NK-92 (cell line): ENCODE measurements around the gene PPP6R1.

Experiments
- DNase-seq: peaks from one replicate; lab custom pipeline; 2025; ENCODE audit not compliant: unreplicated experiment; lab: John Stamatoyannopoulos, UW

PPP6R1 gene

DNA sequence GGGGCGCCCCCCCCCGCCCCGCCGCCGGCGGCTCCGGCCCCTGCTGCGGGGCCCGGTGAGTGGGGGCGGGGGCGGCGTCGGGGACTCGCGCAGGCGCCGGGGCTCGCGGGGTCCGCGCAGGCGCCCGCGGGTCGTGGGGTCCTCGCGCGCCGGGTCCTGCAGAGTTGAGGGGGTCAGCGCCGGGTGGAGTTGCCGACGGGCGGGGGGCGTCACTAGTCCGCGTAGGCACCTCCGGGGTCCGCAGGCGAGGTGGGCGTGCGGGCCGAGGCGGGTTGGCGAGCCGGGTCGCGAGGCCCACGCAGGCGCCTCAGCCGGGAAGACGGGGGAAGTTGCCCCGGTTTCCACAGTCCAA, 365 bp downstream of the PPP6R1 start:
- DNase-seq = no peak

DNA sequence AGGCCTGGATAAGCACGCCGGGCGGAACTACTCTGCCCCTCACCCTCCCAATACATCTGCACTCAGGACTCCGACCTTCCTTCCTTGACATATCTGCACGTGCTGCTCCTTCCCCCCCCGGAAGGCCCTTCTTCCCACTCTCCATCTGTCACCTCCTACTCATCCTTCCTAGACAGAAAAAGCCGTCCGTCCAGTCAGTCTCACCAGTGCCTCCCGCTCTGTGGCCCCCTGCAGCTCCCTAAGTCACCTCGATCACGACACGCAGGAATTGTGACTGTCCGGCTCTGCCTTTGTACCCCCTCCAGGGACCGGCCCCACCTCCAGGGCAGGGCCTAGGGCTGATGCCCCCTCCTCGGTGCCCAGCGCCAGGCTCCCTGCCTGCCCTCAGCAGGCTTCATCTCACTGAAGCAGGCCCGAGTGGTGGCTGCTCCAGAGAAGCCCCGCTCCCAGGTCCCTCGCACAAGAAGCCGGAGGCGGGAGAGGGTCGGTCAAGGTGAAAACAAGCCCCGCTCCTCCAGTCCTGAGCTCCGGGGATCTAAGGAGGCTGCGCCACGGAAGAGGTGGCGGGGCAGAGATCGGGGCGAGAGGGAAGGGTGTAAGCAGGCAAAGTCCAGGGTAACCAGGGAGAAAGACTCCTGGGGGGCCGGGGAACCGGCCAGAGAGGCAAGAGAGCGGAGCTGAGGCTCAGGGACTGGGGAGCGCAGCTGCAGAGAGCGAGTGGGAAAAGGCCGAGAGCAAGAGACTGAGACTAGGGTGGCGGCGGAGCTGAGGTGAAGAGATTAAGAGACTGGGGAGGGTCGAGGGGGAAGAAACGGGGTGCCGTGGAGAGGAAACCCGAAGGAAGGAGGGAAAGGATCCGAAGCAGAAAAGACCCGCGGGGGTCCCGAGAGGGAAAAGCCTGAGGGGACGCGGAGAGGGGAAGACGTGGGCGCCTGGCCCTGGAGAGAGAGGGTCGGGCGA, 1.1 kb downstream of the PPP6R1 start:
- no peak for DNase-seq

DNA sequence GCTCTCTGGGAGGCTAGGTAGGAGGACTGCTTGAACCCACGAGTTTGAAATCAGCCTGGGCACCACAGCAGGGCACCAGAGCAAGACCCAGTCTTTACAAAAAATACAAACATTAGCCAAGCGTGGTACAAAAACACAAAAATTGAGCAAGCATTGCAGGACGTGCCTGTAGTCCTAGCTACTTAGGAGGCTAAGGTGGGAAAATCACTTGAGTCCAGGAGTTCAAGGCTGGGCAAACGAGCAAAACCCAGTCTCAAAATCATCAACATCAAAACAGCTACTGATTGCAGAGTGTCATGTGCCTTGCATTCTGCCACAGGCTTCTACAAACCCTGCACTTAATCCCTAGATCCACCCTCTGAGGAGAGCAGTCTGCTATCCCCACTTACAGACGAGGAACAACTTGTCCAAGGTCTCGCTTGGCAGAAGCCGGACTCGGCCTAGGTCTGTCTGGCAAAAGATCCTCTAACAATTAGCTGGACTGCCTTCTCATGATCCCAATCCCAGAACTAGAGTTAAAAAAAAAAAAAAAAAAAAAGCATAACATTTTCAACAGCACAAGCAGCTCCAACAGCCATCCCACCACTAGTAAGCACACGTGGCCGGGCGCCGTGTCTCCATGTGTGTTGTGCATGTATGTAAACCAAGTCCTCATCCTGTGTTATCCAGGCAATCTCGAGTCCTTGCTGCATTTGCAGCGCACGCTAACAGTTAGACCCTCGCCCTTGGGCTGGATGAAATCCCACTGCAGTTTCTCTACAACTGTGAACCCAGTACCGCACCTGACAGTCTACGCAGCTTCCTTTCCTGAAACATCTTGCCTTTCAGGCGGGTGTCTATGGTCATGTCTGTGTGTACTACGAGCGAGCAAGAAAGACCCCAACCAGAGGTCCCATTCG, 2.0 kb downstream of the PPP6R1 start:
- no peak for DNase-seq

DNA sequence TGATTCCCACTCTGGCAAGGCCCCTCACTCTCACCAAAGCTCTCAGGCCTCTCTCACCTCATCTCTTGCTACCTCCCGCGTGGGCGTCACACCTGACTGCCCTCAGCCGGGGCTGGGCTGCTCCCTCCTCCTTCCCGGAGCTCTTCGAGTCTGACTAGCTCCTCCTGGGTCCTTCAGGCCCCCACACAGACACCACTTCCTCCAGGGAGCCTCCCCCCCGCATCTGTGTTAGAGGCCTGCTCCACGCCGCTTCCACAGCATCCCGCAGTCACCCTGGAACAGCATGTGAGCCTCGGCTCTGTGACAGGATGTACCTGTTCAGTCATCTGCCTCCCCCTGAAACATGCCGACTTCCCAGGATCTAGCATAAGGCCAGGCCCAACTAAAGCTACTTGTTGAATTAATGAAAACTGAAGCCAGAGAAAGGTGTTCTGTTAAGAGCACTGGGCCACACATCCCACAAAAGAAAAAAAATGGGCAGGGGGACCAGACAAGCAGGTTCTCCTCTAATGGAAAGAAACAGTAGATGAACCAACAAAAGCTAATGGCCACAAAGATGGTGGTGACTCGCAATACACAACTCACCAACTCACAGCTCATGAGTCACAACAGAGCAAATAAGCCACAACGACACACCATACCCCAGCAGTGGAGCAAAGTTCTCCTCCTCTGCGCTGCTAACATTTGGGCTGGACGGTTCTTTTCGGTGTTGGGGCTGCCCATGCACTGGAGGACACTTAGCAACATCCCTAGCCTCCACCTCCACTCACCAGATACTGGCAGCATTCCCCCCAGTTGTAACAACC, 3.0 kb downstream of the PPP6R1 start:
- DNase-seq = no peak

DNA sequence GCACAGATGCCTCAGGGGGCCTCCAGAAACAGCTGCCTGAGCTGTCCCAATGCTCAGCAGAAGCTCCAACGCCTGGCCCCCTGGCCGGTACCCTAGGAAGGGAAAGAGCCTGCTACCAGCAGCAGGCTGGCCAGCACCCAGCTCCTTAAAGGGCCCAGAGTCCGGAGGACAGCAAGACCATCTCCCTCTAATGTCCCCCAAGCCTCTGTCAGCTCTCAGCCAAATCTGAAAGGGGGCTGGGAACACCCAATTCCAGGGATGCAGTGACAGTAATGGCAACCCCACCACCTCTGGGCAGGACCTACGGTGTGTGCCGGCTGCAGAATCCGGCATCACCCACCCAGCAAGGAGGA, 4.2 kb downstream of the PPP6R1 start:
- DNase-seq = no peak

DNA sequence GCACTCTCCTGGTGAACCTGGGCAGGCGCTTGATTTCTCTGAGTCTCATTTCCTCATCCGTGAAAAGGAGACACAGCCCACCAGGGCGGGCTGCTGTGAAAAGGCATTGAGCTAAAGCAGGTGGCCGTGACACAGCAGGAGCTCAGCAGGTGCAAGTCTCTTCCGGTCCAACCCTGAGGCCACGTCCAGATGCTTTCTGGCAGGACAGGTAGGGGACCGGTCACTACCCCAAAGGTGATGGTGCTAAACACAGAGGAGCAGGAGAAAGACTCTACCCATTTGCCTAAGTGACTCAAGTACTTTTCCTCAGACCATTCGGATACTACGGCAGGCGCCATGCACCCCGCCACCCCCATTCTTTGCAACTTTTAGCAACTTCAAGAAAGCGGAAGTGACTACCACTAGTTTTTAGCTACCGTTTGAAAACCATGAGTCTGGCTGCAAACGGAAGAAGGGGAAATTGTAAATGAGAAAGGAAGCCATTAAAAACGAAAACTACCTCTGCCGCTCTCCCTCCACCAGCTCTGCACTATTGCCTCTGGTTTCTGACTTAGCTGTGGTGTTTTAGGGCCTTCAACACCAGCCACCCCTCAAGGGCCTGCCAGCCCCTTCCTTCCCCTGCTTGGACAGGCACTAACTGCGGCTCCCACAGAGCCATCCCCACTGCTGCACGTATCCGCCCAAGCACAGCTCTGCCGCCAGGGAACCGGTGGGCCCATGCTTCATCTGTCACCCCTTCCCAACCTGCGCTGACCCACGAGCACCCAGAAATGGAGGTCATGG, 4.8 kb downstream of the PPP6R1 start:
- no peak for DNase-seq

DNA sequence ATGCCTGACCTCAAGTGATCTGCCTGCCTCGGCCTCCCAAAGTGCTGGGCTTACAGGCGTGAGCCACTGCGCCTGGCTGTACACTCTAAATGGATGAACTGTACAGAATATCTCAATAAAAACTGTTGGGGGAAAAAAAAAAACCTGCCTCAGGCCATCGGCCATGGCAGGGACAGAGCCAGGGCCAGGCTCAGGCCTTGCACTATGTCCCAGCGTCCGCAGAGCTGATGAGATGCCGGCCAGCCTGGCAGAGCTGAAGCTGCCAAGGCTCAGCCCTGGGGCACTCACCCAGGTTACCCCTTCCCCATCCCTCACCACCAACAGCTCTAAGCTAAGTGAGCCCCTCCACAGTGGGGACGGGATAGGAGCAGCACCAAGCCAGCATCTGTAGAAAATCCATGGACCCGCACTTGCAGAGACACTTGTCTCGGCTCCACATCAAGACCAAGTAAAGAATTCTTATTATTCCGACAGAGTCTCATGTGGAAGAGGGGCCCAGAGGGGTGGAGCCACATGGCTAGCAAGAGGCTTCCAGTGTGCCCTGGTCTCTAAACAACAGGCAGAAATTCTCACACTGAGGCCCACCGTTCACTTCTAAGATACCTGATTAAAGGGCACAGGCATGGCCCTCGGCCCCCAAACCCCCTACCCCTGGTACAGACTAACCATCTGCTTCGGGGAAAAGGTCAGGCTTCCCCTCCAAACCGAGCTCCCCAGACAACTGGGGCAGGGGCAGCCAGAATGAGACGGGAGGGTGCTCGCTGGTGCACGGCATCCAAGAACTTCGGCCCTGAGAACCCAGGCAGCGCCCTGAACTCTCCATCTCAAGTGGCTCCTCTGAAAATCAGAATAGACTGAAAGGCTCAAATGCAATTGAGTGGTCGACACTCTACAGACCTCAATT, 5.8 kb downstream of the PPP6R1 start:
- DNase-seq = no peak

DNA sequence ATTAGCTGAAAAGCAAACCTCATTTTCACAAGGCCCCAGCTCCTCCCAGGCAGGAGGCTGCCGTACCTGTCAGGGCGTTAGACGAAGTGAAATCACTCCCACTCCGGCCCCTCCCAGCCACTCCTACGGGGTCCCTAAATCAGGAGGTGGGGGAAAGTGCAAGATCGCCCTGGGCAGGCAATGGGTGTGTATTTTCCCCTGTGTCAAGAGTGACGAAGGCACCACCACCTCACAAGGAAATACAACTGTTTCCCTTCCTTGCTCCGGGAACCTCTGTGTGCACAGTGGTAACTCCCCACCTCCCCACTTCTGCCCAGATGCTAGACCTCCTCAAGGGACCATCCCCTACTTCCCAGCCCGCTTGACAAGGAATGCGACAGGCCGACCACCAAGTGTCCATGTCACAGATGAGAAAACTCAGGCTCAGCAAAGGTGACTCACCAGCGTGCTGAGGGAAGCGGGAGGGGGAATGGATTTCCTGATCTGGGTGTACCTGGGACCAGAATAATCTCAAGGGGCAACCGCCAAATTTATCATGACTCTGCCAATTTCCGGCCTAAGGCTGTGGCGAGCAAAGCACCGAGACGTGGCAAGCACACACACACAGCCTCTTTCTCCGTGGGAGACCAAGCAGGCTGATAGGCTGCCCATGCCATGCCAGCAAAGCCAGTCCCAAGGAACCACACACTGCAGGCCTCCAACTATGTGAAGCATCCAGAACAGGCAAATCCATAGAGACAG, 7.3 kb downstream of the PPP6R1 start:
- DNase-seq = no peak

DNA sequence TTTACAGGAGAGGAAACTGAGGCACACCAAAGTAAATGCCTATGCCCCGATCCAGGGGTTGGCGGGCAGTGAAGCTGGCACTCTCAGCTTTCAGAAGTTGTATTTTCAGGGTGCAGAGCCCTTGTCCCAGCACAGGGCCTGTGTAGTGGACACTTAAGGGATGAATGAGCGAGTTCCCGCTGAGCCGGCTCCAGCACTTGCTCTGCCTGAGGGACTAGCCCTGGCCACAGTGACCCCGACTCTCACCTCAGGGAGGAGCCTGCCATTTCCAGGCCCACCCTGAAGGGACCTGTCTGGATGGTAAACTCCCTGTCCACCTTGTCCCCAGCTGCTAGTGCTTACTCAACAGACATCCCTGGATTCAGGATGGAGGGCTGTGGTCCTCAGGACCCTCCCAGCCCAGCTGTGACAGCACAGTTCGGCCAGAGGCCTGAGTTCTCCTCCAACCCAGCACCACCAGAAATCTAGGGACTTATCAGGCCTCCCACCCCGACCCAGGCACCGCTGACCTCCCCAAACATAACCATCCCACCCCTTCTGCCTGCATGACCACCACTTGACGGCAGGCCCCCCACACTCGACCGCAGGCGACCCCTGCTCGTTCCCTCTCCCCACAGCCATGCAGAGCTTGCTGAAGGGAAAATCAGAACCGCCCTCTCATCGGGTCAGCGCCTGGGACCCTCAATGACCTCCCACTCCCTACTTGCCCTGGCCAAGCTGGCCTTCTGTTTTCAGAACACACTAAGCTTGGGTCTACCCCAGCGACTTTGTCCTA, 8.4 kb downstream of the PPP6R1 start:
- no peak for DNase-seq

DNA sequence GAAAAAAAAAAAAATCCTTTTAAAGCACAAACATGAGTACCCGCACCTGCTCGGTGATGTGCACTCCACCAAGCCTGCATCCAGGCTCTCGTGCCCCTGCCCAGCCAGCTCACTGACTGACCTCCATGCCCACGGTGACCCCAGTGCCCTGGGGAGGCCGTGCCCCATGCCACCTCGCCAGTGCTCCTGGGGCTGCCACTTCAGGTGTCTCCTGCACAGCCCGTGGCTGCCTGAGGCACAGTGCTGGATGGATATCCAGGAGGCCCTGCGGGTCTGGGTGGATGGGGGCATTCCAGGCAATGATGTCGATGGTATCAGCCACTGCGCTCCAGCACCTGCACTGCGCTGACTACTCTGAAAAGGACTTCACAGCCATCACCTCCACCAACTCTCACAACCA, 9.0 kb downstream of the PPP6R1 start:
- DNase-seq = no peak

DNA sequence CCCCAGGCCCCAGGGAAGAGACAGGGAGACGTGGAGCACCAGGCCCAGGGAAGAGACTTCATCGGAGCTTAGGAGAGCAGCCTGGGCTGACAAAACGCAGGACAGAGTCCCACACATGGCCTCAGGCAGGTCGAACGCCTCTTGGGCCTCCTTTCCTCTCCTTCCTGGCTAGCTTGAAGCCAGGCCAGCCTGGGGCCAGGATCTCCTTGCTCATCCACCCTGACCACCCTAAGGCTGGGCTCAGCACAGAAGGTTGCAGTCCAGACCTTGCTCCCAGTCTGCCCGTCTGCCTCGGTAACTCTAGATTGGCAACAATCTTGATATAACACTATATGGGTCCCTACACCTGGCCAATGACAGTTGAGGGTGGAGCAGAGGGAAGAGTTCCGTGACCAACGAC, 10.1 kb downstream of the PPP6R1 start:
- DNase-seq = no peak

DNA sequence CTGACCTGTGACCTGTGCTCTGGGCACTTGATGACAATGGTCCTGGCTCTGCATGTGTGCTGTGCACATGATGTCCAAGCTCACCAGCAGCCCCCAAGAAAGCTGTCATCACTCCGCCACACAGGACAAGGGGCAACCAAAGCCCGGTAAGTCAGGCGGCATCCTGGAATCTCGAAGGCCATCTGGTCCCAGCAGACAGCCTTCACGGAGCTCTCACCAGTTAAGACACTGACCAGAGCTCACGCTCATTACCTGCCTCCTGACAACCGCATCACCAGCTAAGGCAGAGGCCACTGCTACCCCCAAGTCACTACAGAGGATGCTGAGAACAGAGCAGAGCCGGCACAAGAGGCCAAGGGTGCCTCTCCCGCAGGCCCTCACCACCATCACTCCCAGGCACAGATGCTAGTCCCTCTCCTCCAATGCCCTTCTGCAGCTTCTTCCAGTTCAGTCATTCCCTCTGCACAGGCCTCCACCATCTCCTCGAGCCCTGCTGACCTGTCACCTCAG, 10.6 kb downstream of the PPP6R1 start:
- no peak for DNase-seq

DNA sequence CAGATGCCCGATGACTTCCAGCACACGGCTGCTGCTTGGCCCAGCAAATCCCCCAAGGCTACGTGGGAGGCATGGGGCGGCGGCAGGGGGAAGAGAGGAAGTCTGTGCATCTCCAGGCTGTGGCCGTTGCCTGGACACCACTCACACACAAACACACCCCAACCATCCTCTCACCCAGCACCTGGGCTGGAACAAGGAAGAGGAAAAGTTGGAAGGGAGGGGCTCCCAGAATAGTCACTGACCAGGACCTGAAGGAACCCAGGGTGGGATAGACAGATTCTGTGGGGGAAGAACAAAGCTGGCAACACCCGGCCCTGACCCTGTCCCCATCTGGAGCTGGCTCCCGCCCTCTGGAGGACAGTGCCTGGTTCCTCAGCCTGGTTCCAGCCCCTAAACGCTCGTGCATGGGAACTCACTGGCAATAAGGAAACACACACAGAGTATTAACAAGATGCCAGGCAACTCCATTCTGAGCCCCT, 11.2 kb downstream of the PPP6R1 start:
- no peak for DNase-seq

DNA sequence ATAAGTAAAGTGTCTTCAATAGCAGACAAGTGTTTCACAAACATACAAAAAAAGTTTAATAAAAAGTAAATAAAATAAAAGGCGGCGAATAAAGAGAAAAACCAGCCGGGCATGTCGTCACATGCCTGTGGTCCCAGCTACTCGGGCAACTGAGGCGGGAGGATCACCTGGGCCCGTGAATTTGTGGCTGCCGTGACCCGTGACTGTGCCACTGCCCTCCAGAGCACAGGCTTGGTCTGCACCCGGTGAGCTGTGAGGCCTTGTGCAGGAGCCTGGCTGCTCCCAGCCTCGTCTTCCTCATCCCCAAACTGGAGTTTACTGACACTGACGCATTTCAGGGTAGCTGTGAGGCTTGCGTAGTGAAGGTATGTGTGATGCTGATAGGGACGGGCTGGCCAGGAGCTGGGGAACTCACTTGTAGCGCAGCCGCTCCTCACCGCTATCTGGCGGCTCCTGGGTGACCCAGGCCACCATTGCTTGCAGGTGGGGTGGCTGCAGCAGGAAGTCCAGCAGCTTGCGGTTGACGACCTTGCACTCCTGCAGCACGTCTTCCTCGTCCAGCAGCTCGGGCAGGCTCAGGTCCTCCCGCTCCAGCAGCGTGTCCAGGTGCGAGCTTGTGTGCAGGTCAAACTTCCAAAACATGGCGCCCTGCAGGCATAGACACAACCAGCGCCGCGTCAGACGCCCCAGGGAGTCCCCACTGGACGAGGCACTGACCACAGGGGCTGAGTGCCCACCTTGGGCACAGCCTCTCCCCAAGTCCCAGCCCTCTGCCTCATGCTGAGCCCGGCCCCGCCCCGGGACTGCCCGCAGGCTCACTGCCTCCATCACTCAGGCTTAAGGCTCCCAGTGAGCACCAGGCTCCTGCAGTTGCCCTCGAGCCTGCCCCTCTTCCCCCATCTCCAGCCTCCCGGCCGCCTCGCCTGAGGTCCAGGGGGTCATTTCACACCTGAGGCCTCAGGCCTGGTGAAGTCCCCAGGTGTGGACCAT, 12.1 kb downstream of the PPP6R1 start:
- DNase-seq = no peak

DNA sequence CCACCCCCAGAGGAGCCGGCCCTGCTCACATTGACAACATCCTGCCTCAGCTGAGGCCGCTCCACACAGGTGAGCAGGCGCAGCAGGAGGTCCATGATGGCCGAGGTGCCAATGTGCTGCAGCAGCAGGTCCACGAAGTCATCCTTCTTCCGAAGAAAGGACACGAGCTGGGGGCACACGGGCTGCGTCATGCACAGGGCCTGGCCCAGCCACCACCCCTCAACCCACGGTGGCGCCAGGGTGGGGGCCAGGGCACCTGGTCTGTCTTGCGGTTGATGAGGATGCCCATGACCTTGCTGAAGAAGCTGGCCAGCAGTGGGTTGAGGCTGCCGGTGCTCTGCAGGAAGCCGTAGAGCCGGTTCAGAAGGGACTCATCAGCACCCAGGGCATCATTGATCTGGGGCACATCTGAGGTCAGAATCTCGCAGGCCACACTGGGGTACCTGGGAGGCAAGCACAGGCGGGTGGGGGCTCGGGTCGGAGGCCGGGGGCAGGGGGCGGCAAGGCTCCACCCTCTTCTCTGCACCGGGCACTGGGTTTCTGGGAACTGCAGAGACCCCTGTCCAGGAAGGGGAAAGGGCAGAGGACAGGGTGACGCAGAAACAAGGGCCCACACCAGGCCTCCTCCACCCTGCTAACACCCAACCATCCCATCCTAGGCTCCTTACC, 13.4 kb downstream of the PPP6R1 start:
- DNase-seq = no peak
